Measurements from ENCODE around the gene PACRG. TPM values are rescaled to one million over a fixed set of nuclear protein-coding genes. Genes with fewer than 3 reads are reported as not detected.

Gene PACRG
- polyA plus RNA-seq, 3 donors: not detected

- H3K4me3 Mint-ChIP-seq: no peak overlapping the region
- WGBS (ENCODE audit: insufficient coverage): 100% methylated on average over 2 of the region's 6 CpGs
- TF ChIP-seq CTCF (IDR thresholded peaks at IDR 0.05): no peak
- Histone ChIP-seq H3K9ac (ENCODE audit: insufficient read depth, low read length, poor library complexity, severe bottlenecking) (no peak overlapping the region), H3K4me2 (replicated peaks; ENCODE audit: extremely low read depth, low read length, poor library complexity, severe bottlenecking) (no peak overlapping the region), H3K4me1 (ENCODE audit: control insufficient read depth in 1 of 2, insufficient read depth in 2 of 2, low read length in 2 of 2) (no peaks in the 10 kb centered on the region), H4K20me1 (ENCODE audit: insufficient read depth, low read length) (no peaks in the 10 kb centered on the region), H3K9me3 (replicated peaks in 1 of 2; ENCODE audit: control insufficient read depth in 1 of 2, insufficient read depth in 1 of 2, low read length in 2 of 2) (peaks cover 0 to 2% of the 10 kb centered on the region in 2 donors), H3K79me2 (ENCODE audit: insufficient read depth, low read length) (no peaks in the 10 kb centered on the region), H3K27me3 (ENCODE audit: control insufficient read depth in 2 of 2, insufficient read depth in 2 of 2, low read length in 2 of 2) (no peaks in the 10 kb centered on the region), H3K27ac (ENCODE audit: low read depth in 1 of 2, low read length in 2 of 2) (no peak overlapping the region), H3K36me3 (replicated peaks in 1 of 2; ENCODE audit: control insufficient read depth in 1 of 2, insufficient read depth in 2 of 2, low read length in 2 of 2) (no peaks in the 10 kb centered on the region), H3K4me3 (replicated peaks in 1 of 3; ENCODE audit: low read depth in 2 of 3, low read length in 3 of 3) (no peak overlapping the region), H2AFZ (ENCODE audit: insufficient read depth, low read depth, low read length, poor library complexity, severe bottlenecking) (no peak overlapping the region)
- no peak overlapping the region for H3K27ac Mint-ChIP-seq
- H3K36me3 Mint-ChIP-seq: no peaks in the 10 kb centered on the region
- DNase-seq: no peak
- peaks cover 0 to 5% (median 3%) of the 10 kb centered on the region in 3 donors for H3K27me3 Mint-ChIP-seq (ENCODE audit: low read depth in 3 of 3)
- H3K4me1 Mint-ChIP-seq: no peaks in the 10 kb centered on the region
- peaks cover 0 to 2% (median 0%) of the 10 kb centered on the region in 7 donors for H3K9me3 Mint-ChIP-seq
- intact Hi-C loops (cut with micrococcal nuclease): loop anchor here in 1 of 2 donors (10.0 kb wide), 1 partner anchor 781 kb away; no protein-coding TSS in a partner anchor
Measured at GRCh38 chr6:163173741-163174140, 446.0 kb downstream of the PACRG start.

- Histone ChIP-seq H3K27me3 (ENCODE audit: control insufficient read depth in 2 of 2, insufficient read depth in 2 of 2, low read length in 2 of 2) (no peaks in the 10 kb centered on the region), H3K9me3 (replicated peaks in 1 of 2; ENCODE audit: control insufficient read depth in 1 of 2, insufficient read depth in 1 of 2, low read length in 2 of 2) (peaks cover 0 to under 1% of the 10 kb centered on the region in 2 donors), H3K4me1 (ENCODE audit: control insufficient read depth in 1 of 2, insufficient read depth in 2 of 2, low read length in 2 of 2) (no peaks in the 10 kb centered on the region), H3K36me3 (replicated peaks in 1 of 2; ENCODE audit: control insufficient read depth in 1 of 2, insufficient read depth in 2 of 2, low read length in 2 of 2) (no peaks in the 10 kb centered on the region), H3K4me2 (replicated peaks; ENCODE audit: extremely low read depth, low read length, poor library complexity, severe bottlenecking) (no peak overlapping the region), H2AFZ (ENCODE audit: insufficient read depth, low read depth, low read length, poor library complexity, severe bottlenecking) (no peak overlapping the region), H4K20me1 (ENCODE audit: insufficient read depth, low read length) (no peaks in the 10 kb centered on the region), H3K79me2 (ENCODE audit: insufficient read depth, low read length) (no peaks in the 10 kb centered on the region), H3K27ac (ENCODE audit: low read depth in 1 of 2, low read length in 2 of 2) (no peak overlapping the region), H3K9ac (ENCODE audit: insufficient read depth, low read length, poor library complexity, severe bottlenecking) (no peak overlapping the region), H3K4me3 (replicated peaks in 1 of 3; ENCODE audit: low read depth in 2 of 3, low read length in 3 of 3) (no peak overlapping the region)
- H3K27ac Mint-ChIP-seq: no peak overlapping the region
- no peak for TF ChIP-seq CTCF (IDR thresholded peaks at IDR 0.05)
- no peak overlapping the region for H3K4me3 Mint-ChIP-seq
- no peaks in the 10 kb centered on the region for H3K9me3 Mint-ChIP-seq
- peaks cover 0 to 3% (median 3%) of the 10 kb centered on the region in 3 donors for H3K27me3 Mint-ChIP-seq (ENCODE audit: low read depth in 3 of 3)
- no peaks in the 10 kb centered on the region for H3K36me3 Mint-ChIP-seq
- DNase-seq: no peak
- no peaks in the 10 kb centered on the region for H3K4me1 Mint-ChIP-seq
- 80% methylated on average over 3 of the region's 4 CpGs for WGBS (ENCODE audit: insufficient coverage)
- intact Hi-C loops (cut with micrococcal nuclease): loop anchor here in 1 of 2 donors (10.0 kb wide), 1 partner anchor 780 kb away; no protein-coding TSS in a partner anchor
Measured at GRCh38 chr6:163175301-163175700, 447.5 kb downstream of the PACRG start.
